ENCODE results near the gene GALNTL6.

DNA sequence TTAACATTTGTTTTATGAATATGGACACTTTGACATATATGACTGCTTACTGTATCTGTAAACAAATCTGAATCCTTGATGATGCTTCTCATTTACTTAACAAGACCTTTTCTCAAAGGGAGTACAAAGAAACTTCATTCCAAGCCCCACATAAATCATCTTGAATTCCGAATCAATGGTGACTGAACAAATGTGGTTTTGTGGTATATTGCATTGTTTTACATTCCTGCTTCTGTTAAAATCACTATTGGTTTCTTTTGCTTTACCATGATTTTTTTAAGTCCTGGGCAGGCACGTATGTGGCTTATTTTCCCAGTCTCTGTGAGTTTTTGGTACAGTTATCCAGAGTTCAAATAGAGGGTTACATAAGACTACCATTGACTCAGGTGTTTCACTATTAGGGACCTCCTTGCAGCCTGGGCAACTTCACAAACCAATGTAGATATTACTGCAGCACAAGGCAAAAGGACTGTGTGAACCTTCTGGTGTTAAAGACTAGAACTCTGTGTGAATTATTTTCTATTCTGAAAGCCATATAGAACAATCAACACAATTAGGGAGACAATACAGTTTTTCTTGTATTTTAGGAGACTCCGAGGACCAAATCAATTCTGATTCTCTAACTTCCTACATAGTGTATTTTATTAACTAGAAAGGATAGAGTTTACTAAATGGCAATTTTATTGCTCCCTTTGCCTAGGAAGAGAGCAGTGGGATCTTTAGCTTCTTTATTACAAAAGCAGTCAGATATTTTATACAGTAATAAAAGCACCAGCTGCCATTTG, 196.4 kb downstream of the GALNTL6 start:
- TF ChIP-seq, protein P1, sequence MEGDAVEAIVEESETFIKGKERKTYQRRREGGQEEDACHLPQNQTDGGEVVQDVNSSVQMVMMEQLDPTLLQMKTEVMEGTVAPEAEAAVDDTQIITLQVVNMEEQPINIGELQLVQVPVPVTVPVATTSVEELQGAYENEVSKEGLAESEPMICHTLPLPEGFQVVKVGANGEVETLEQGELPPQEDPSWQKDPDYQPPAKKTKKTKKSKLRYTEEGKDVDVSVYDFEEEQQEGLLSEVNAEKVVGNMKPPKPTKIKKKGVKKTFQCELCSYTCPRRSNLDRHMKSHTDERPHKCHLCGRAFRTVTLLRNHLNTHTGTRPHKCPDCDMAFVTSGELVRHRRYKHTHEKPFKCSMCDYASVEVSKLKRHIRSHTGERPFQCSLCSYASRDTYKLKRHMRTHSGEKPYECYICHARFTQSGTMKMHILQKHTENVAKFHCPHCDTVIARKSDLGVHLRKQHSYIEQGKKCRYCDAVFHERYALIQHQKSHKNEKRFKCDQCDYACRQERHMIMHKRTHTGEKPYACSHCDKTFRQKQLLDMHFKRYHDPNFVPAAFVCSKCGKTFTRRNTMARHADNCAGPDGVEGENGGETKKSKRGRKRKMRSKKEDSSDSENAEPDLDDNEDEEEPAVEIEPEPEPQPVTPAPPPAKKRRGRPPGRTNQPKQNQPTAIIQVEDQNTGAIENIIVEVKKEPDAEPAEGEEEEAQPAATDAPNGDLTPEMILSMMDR (IDR thresholded peaks at IDR 0.05): no peak
- TF ChIP-seq EZH2 (IDR thresholded peaks at IDR 0.05; ENCODE audit: borderline replicate concordance, insufficient read depth, low read depth, low read length, poor library complexity, severe bottlenecking): no peak
